GM21381 (cell line): ENCODE results near the gene IL1F10.
"Not testable (repeated sequence)": the region's sequence is repeated elsewhere in the genome, so short reads cannot be mapped to it uniquely, and the experiment has no call there.

Experiments used
- ATAC-seq: cut with Tn5 transposase; IDR thresholded peaks from one replicate; pipeline ENCODE4 v1.9.1; 2021; ENCODE audit warnings: mild to moderate bottlenecking, moderate library complexity; ENCODE audit not compliant: unreplicated experiment

The IL1F10 gene

GRCh38 chr2:113080134-113080533, 12.4 kb downstream of the IL1F10 start:
- no peak for ATAC-seq

- ATAC-seq: no peak
Measured at GRCh38 chr2:113081488-113082210, 13.9 kb downstream of the IL1F10 start.

GRCh38 chr2:113083296-113083695, 15.5 kb downstream of the IL1F10 start:
- ATAC-seq: no peak

DNA sequence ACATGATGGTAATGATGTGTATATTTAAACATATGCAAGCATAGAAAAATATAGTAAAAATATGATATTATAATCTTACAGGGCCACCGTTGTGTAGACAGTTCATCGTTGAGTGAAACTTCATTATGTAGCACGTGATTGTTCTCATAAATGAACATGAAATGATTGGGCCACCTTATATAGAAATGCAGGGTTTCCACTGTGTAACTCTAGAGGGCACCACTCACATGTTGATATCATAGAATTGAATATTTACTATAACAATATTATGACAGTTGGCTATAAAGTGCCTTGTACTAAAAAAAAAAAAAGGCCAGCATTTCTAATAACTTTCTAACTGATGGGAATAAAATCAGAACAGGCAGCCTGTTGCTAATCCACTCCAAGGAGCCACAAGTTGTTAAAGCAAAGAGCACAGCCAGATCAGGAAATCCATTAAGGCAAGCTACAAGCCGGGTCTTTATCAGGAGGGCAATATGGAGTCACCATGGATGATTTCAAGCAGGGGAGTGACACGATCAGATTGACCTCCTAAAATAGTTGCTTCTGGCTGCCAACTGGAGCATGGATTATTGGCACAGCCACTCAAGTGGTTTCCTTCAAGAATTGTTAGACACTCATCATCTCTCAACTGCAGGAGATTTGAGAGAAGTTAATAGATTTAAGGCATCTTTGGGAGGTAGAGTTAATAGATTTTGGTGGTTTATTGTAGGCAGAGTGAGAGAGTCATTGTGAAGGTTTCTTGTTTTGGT, 16.7 kb downstream of the IL1F10 start:
- no peak for ATAC-seq

DNA sequence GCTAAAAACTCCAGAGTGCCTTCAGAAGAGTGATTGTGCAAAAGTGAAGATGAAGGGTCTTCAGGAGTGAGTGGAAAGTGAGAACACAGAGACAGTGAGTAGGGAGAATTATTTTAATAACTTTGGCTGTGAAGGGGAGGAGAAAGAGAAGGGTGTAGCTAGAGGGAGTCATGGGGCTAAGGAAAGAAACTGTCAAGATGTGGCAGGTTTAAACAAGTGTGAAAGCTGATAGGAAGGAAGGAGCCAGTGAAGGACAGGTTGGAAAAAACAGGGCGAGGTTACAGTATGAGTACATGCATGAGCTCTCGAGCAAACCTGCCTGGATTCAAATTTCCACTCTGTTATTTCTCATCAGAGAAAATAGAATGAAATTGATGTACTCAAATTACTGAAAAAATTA, 17.8 kb downstream of the IL1F10 start:
- ATAC-seq: no peak

DNA sequence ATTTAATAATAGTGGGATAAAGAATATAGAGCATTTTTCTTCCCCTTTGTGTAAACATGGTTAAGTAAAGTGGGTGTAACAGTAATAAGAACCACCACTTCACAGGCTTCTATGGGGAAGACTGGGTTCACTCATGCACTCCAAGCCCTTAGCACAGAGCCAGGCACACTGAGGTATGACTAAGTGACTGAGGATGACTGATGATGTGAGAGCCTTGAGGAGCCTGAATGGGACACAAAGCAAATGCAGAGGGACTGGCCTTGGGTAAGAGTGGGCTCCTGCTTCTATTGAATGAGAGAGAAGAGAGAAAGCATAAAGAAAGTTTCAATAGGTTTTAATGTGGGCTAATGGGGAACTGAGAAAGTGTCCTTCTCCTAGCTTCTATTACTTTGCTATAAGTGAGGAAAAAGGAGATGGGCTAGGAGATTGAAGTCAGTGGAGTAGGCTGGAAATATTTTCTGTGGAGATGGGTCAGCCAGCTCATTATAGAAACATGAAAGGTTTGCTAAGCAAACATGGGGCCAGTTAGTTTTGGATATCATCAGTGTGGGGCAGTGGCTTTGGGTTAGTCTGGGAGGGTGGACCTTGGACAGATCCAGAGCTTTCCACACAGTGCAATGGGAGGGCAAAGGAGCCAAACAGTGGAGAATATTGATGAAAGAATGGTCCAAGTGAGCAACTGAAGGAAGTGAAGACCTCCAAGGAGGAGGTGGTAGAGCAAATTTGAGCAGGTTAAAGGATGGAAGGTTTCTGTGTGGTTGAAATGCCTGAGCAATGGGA, 20.6 kb downstream of the IL1F10 start:
- ATAC-seq: no peak

DNA sequence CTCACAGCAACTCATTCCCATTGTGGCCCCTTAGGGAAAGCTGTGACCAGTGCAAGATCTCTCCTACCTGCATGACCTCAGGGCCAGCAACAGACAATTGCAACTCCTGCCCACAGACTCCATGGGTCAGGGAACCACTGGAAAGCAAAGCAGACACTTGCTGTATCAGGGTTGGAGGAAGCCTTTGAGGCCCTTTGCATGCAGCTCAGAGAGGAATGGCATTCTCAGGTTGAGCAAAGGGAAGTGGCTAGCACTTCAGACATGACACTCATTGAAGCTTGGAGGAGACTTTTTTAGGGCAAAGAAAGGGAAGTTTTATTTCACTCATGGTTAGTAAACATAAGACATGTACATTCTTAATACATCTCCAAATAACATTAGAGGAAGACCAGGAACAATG, 22.1 kb downstream of the IL1F10 start:
- ATAC-seq: no peak

DNA sequence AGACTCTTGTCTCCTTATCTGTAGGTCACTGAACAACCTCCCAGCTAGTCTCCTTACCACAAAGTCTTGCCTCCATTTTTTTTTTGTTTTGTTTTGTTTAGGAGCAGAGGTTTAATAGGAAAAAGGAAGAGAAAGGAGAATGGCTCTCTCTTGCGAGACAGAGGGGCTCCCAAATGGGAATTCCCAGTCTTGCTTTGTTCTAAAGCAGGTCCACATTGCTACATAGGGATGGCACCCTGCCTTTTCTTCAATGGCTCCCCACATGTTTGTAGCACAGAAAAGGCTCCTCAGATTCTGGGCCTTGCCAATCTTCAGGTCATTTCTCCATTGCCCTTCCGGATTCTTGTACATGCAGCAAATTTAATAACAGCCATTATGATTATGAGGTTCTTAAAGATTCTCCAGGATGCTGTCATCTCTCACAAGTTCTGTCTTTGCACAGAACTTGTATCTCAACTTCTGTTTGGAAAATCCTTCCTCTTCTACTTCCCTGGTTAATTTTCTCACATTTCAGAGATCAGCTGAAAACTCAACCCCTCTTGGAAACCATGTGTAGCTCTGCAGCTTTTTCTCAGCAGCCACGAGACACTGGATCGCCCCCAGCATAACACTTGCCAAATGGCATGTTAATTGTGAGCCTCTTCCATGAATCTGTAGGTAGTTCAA, 23.6 kb downstream of the IL1F10 start:
- ATAC-seq: no peak

DNA sequence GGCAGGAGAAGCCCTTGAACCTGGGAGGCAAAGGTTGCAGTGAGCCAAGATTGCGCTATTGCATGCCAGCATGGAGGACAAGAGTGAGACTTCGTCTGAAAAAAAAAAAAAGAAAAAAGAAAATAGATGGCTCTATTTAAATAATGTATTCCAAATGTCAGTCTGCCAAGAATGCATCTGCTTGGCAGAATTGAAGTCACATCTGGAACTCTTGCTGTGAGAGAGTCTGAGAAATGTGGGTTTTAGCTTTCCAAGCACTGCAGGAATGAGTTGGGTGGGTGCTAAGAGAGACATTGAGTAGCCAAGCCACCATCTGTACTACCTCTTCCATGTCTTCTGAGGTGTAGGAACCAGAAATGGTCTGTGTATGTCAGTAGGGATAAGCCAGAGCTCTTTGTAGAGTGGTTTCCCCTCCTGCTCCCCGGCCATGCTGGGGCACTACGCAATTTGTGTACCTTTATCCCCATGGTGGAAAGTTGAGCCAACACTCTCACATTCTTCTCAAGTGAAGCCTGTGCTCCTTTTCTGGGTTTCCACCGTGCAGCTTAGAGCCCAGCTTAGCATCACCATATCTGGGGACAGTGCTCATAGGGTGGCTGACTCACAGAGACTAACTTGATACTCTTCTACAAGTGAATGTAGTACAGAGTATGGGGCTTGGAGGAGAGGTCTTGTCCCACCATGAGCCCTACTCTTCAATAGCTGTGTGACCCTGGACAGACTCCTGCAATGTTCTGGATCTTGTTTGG, 25.3 kb downstream of the IL1F10 start:
- no peak for ATAC-seq

- no peak for ATAC-seq
Measured at GRCh38 chr2:113093613-113093977, 25.8 kb downstream of the IL1F10 start.

GRCh38 chr2:113096306-113096705, 28.5 kb downstream of the IL1F10 start:
- not testable (repeated sequence) for ATAC-seq

- ATAC-seq: not testable (repeated sequence)
Measured at GRCh38 chr2:113096842-113097618, 29.3 kb downstream of the IL1F10 start.

DNA sequence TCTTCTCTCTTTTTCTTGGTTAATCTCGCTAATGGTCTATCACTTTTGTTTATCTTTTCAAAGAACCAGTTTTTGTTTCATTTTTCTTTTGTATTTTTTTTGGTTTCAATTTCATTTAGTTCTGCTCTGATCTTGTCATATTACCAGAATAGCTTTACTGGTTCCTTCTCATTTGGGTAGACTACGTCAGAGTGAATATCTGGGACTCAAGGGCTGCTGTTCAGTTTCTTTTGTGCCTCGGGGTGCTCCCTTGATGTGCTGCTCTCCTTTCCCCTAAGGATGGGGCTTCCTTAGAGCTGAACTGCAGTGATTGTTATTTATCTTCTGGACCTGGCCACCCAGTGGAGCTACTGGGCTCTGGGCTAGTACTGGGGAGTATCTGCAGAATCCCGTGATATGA, 30.3 kb downstream of the IL1F10 start:
- no peak for ATAC-seq

GRCh38 chr2:113098532-113098931, 30.8 kb downstream of the IL1F10 start:
- no peak for ATAC-seq

GRCh38 chr2:113102133-113102532, 34.4 kb downstream of the IL1F10 start:
- ATAC-seq: no peak

GRCh38 chr2:113103277-113103676, 35.5 kb downstream of the IL1F10 start:
- no peak for ATAC-seq

- no peak for ATAC-seq
Measured at GRCh38 chr2:113104054-113104611, 36.4 kb downstream of the IL1F10 start.

- ATAC-seq: no peak
Measured at GRCh38 chr2:113105047-113105785, 37.4 kb downstream of the IL1F10 start.

DNA sequence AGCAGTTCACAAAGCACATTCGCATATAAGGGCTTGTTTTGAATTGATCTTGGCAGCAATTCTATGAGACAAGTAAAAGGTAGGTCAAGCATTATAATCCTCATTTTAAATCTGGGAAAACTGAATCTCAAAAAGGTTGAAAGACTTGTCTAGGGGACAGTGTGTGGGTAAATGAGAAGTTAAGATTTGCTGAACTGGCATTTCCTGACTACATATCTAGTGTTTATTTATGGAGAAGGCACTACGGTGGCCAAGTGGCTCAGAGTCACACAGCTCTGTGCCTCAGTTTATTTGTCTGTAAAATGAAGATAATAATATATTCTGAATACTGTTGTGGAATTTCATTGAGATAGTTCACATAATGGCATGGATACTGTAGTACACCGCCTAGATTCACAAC, 43.4 kb downstream of the IL1F10 start:
- ATAC-seq: no peak
